IMR-90 (cell line): ENCODE results near the gene BAIAP2L1. TPM values are rescaled to one million over a fixed set of nuclear protein-coding genes. Genes with fewer than 3 reads are reported as not detected.
A peak's percentile ranks its signal among the peaks of the same experiment; 100 is the strongest.

Experiments used
- ATAC-seq: fragments of 200-7000 bp; cut with Tn5 transposase; 2 replicates; pipeline ENCODE4 v1.9.1; 2020; ENCODE audit warnings: low read depth, mild to moderate bottlenecking, moderate library complexity
- BruUV-seq: library from RNA; stranded (reverse); fragments of 400-500 nt; replicated peaks from 2 replicates; lab custom pipeline; 2021; lab: Mats Ljungman, UMichigan
- CTCF ChIA-PET: fragments of 300-600 bp; formaldehyde crosslinking; extraction: SDS; loops from one replicate; lab custom pipeline; 2021; ENCODE audit warnings: antibody characterized with exemption; lab: Yijun Ruan, JAX
- POLR2A ChIA-PET: fragments of 300-600 bp; sonication (Branson Sonifier 250); formaldehyde crosslinking; loops from one replicate; lab custom pipeline; 2022; ENCODE audit warnings: antibody characterized with exemption; ENCODE audit not compliant: unreplicated experiment; lab: Charles Lee
- DNase-seq: peaks from one replicate; pipeline ENCODE4 v3.0.0; 2013
- H2AFZ ChIP-seq: replicated peaks from 2 replicates; pipeline ENCODE3; 2013; ENCODE audit warnings: low read length, mild to moderate bottlenecking; ENCODE audit not compliant: poor library complexity
- H2AK5ac ChIP-seq: 2 replicates; pipeline ENCODE4 v1.6.1; 2013; ENCODE audit warnings: low read depth, low read length, inconsistent platforms
- H2AK9ac ChIP-seq: replicated peaks from 2 replicates; pipeline ENCODE3; 2013; ENCODE audit warnings: mild to moderate bottlenecking, low read depth, low read length, moderate library complexity; ENCODE audit not compliant: poor library complexity
- H2BK120ac ChIP-seq: 2 replicates; pipeline ENCODE4 v1.6.1; 2013; ENCODE audit warnings: low read depth, low read length, inconsistent platforms
- H2BK15ac ChIP-seq: 3 replicates; pipeline ENCODE4 v1.6.1; 2013; ENCODE audit warnings: low read depth, low read length, inconsistent platforms
- H2BK20ac ChIP-seq: 2 replicates; pipeline ENCODE4 v1.6.1; 2013; ENCODE audit warnings: low read depth, mild to moderate bottlenecking, inconsistent platforms, low read length, moderate library complexity
- H2BK5ac ChIP-seq: 2 replicates; pipeline ENCODE4 v1.6.1; 2013; ENCODE audit warnings: mild to moderate bottlenecking, low read depth, low read length, inconsistent platforms; ENCODE audit not compliant: poor library complexity, severe bottlenecking
- H3K14ac ChIP-seq: replicated peaks from 2 replicates; pipeline ENCODE4 v1.6.1; 2013; ENCODE audit warnings: low read depth, low read length, inconsistent platforms
- H3K18ac ChIP-seq: 2 replicates; pipeline ENCODE4 v1.6.1; 2013; ENCODE audit warnings: low read depth, low read length, control low read depth
- H3K23ac ChIP-seq: 2 replicates; pipeline ENCODE4 v1.6.1; 2013; ENCODE audit warnings: low read depth, low read length, inconsistent platforms
- H3K27ac ChIP-seq: 2 replicates; pipeline ENCODE4 v1.5.1; 2013; ENCODE audit warnings: mild to moderate bottlenecking, control low read depth, low read length; ENCODE audit not compliant: insufficient read depth
- H3K27me3 ChIP-seq: 2 replicates; pipeline ENCODE4 v1.6.1; 2013; ENCODE audit warnings: low read length; ENCODE audit not compliant: control insufficient read depth, insufficient read depth
- H3K36me3 ChIP-seq: 2 replicates; pipeline ENCODE4 v1.6.1; 2013; ENCODE audit warnings: low read length, mixed read lengths; ENCODE audit not compliant: control insufficient read depth, insufficient read depth
- H3K4ac ChIP-seq: 2 replicates; pipeline ENCODE4 v1.6.1; 2013; ENCODE audit warnings: low read depth, low read length, inconsistent platforms
- H3K4me1 ChIP-seq: 2 replicates; pipeline ENCODE4 v1.6.1; 2013; ENCODE audit warnings: low read length, mixed read lengths; ENCODE audit not compliant: control insufficient read depth, insufficient read depth
- H3K4me2 ChIP-seq: 2 replicates; pipeline ENCODE4 v1.6.1; 2013; ENCODE audit warnings: low read depth, mild to moderate bottlenecking, control low read depth, low read length, moderate library complexity
- H3K4me3 ChIP-seq: 2 replicates; pipeline ENCODE4 v1.5.1; 2013; ENCODE audit warnings: low read depth, mild to moderate bottlenecking, control low read depth, low read length, moderate library complexity; ENCODE audit not compliant: insufficient read depth
- H3K56ac ChIP-seq: 2 replicates; pipeline ENCODE4 v1.6.1; 2013; ENCODE audit warnings: low read length, inconsistent platforms; ENCODE audit not compliant: insufficient read depth; ENCODE audit errors: extremely low read depth
- H3K79me1 ChIP-seq, 2 experiments: 2 replicates each; pipeline ENCODE4 v1.6.1; 2013; ENCODE audit warnings: low read length in 2 of 2, inconsistent platforms in 1 of 2, low read depth in 1 of 2
- H3K9ac ChIP-seq: 2 replicates; pipeline ENCODE4 v1.6.1; 2013; ENCODE audit warnings: low read depth, low read length, control low read depth
- H3K9me1 ChIP-seq: 2 replicates; pipeline ENCODE4 v1.6.1; 2013; ENCODE audit warnings: low read length, inconsistent platforms; ENCODE audit not compliant: insufficient read depth
- H3K9me3 ChIP-seq: 2 replicates; pipeline ENCODE4 v1.6.1; 2013; ENCODE audit warnings: low read length; ENCODE audit not compliant: control insufficient read depth, insufficient read depth
- H4K20me1 ChIP-seq: 2 replicates; pipeline ENCODE4 v1.6.1; 2013; ENCODE audit warnings: low read length, inconsistent platforms; ENCODE audit not compliant: insufficient read depth
- H4K5ac ChIP-seq: 2 replicates; pipeline ENCODE4 v1.6.1; 2013; ENCODE audit warnings: mild to moderate bottlenecking, low read depth, low read length, control low read depth
- H4K8ac ChIP-seq, 2 experiments: 2 replicates each; pipeline ENCODE4 v1.6.1; 2013; ENCODE audit warnings: low read depth in 2 of 2, low read length in 2 of 2, control low read depth in 1 of 2, inconsistent platforms in 1 of 2
- H4K91ac ChIP-seq: 2 replicates; pipeline ENCODE4 v1.6.1; 2013; ENCODE audit warnings: low read depth, low read length, inconsistent platforms; ENCODE audit not compliant: insufficient read depth
- CEBPB ChIP-seq: IDR thresholded peaks from 2 replicates; pipeline ENCODE4 v1.6.1; 2012; ENCODE audit warnings: low read depth, low read length, improper control_type of control experiment
- SMC3 ChIP-seq: fragments of 150-350 bp; IDR thresholded peaks from 2 replicates; pipeline ENCODE4 v1.6.1; 2016; ENCODE audit warnings: low read depth, mild to moderate bottlenecking, antibody characterized with exemption, low read length, moderate library complexity
- WGBS, 2 experiments: methylation state at CpG; one replicate each; pipeline versions ENCODE4 v1.1.5 to v1.1.7; 2013; ENCODE audit warnings: missing lambda C conversion rate in 2 of 2; ENCODE audit not compliant: insufficient read length in 1 of 2; ENCODE audit errors: extremely low coverage in 2 of 2; 5-methylcytosine and 5-hydroxymethylcytosine counted together
- dilution Hi-C: fragments of 300-500 bp; cut with HindIII; formaldehyde crosslinking; loops from one replicate; pipeline ENCODE4 v1.14.3; 2018; ENCODE audit warnings: low sequenced_read_pairs; ENCODE audit not compliant: unreplicated experiment
- in situ Hi-C: fragments of 300-500 bp; cut with MboI; formaldehyde crosslinking; loops from 3 replicates; pipeline ENCODE4 v1.14.3; 2019; ENCODE audit warnings: low sequenced_read_pairs, inconsistent platforms, mixed read lengths
- intact Hi-C: fragments of 100-400 bp; cut with micrococcal nuclease; formaldehyde crosslinking; loops from 2 replicates; pipeline ENCODE4 v1.10.0; 2022
- polyA plus RNA-seq, 3 experiments: library from polyadenylated mRNA; depleted of rRNA; stranded (reverse); fragments of >200 nt; gene quantifications; 2 replicates each; pipeline ENCODE4 v1.2.3, GENCODE V29; 2012; ENCODE audit warnings: low replicate concordance in 1 of 3
- total RNA-seq: library from RNA; depleted of rRNA; stranded (reverse); fragments of >200 nt; gene quantifications from 2 replicates; pipeline ENCODE4 v1.2.3, GENCODE V29; 2012

The BAIAP2L1 gene
- total and polyA plus RNA-seq, 2 of the 4 experiments (the other 2 are of a cell fraction) = 2.2 to 6.0 TPM

DNA sequence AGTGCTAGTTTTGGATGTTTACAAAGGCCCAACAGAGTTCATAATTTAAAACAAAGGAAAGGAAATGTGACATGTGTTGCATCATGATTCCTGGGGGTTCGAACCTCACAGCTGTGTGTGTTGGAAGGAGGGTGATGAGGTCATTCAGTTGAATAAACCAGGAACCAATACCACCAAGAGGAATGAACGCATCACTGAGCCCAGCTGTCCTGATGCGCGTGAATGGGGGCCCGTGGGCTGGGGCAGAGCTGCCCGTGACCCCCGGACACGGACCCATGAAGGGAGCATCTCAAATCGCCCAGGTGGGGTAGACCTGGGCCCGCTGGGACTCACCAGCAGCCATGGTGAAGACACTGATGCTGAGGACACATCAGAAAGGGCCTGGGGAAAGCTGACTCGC is 86.4 kb downstream of the BAIAP2L1 start:
- BruUV-seq = no TSS peak
- Histone ChIP-seq H4K20me1 (no peaks in the 10 kb centered on the region), H3K27ac (no peak overlapping the region), H2AK5ac (no peak overlapping the region), H3K27me3 (no peaks in the 10 kb centered on the region), H3K9me1 (peaks cover 7% of the 10 kb centered on the region), H4K5ac (no peak overlapping the region), H3K14ac (no peak overlapping the region), H4K91ac (no peak overlapping the region), H3K4ac (no peak overlapping the region), H3K56ac (0 out of 2 replicates have a peak overlapping the region, but pooled peaks have one; percentile 15), H3K9ac (no peak overlapping the region), H4K8ac (no peak overlapping the region), H3K4me2 (no peak overlapping the region), H2AK9ac (no peak overlapping the region), H3K18ac (no peak overlapping the region), H2BK20ac (no peak overlapping the region), H2BK5ac (no peak overlapping the region), H2BK15ac (no peak overlapping the region), H3K4me1 (peaks cover 2% of the 10 kb centered on the region; the same call in 1 of the 2 replicates), H3K4me3 (no peak overlapping the region), H3K9me3 (no peaks in the 10 kb centered on the region), H2AFZ (no peak overlapping the region), H3K23ac (no peak overlapping the region), H2BK120ac (no peak overlapping the region), H3K79me1 (peaks cover 0 to 9% of the 10 kb centered on the region in 2 experiments; a peak in 1 of 4 replicates), H3K36me3 (peaks cover 3% of the 10 kb centered on the region; the same call in 1 of the 2 replicates)
- in situ Hi-C loops = loop anchor here (25.0 kb wide), 1 partner anchor 423 kb away; no protein-coding TSS in a partner anchor
- 89% methylated on average over 9 of the region's 11 CpGs; no CpG with 5 or more reads in 1 of the 2 experiments for WGBS, 2 experiments
- TF ChIP-seq CEBPB (peak; percentile 47; the same call in 1 of the 2 replicates), SMC3 (no peak)
- ATAC-seq (0 out of 2 replicates have a peak, but pooled peaks have one; percentile 29), DNase-seq (peak; percentile 63)
- intact Hi-C loops = loop anchor here (5.0 kb wide), 1 partner anchor 83 kb away; no protein-coding TSS in a partner anchor
- CTCF ChIA-PET = interaction anchor here (0.9 kb wide), 1 partner anchor 66 kb away, joined by 5 read pairs; no protein-coding TSS in a partner anchor
- dilution Hi-C loops = no loop called here
- POLR2A ChIA-PET = no interaction called here
